HG02870 (cell line): ENCODE measurements around the gene TBL1XR1.

Experiments used
- ATAC-seq: cut with Tn5 transposase; IDR thresholded peaks from one replicate; pipeline ENCODE4 v1.9.1; 2021; ENCODE audit warnings: mild to moderate bottlenecking, moderate library complexity; ENCODE audit not compliant: unreplicated experiment

Gene TBL1XR1

GRCh38 chr3:177114253-177114652 is 83.0 kb downstream of the TBL1XR1 start:
- ATAC-seq: no peak

- no peak for ATAC-seq
Observed at GRCh38 chr3:177111541-177111949, 85.7 kb downstream of the TBL1XR1 start.

GRCh38 chr3:177110895-177111294 is 86.4 kb downstream of the TBL1XR1 start:
- no peak for ATAC-seq

GRCh38 chr3:177110386-177110785 is 86.9 kb downstream of the TBL1XR1 start:
- ATAC-seq: no peak

GRCh38 chr3:177109688-177110330 is 87.5 kb downstream of the TBL1XR1 start:
- no peak for ATAC-seq

GRCh38 chr3:177108648-177109047 is 88.6 kb downstream of the TBL1XR1 start:
- no peak for ATAC-seq

- no peak for ATAC-seq
Observed at GRCh38 chr3:177107461-177108239, 89.6 kb downstream of the TBL1XR1 start.

- no peak for ATAC-seq
Observed at GRCh38 chr3:177106594-177106993, 90.7 kb downstream of the TBL1XR1 start.

GRCh38 chr3:177106184-177106583 is 91.1 kb downstream of the TBL1XR1 start:
- peak; percentile 48 for ATAC-seq

GRCh38 chr3:177105623-177106022 is 91.7 kb downstream of the TBL1XR1 start:
- no peak for ATAC-seq

- ATAC-seq: no peak
Observed at GRCh38 chr3:177104299-177104992, 92.8 kb downstream of the TBL1XR1 start.

GRCh38 chr3:177102553-177102952 is 94.7 kb downstream of the TBL1XR1 start:
- ATAC-seq: no peak

GRCh38 chr3:177098551-177098950 is 98.7 kb downstream of the TBL1XR1 start:
- no peak for ATAC-seq

GRCh38 chr3:177096615-177097014 is 100.7 kb downstream of the TBL1XR1 start:
- no peak for ATAC-seq

- no peak for ATAC-seq
Observed at GRCh38 chr3:177093966-177094365, 103.3 kb downstream of the TBL1XR1 start.

- no peak for ATAC-seq
Observed at GRCh38 chr3:177089901-177090300, 107.4 kb downstream of the TBL1XR1 start.

GRCh38 chr3:177089110-177089509 is 108.2 kb downstream of the TBL1XR1 start:
- ATAC-seq: no peak

GRCh38 chr3:177085794-177086193 is 111.5 kb downstream of the TBL1XR1 start:
- ATAC-seq: no peak

- ATAC-seq: no peak
Observed at GRCh38 chr3:177084616-177085015, 112.7 kb downstream of the TBL1XR1 start.

- no peak for ATAC-seq
Observed at GRCh38 chr3:177080122-177080521, 117.2 kb downstream of the TBL1XR1 start.

GRCh38 chr3:177079684-177080083 is 117.6 kb downstream of the TBL1XR1 start:
- no peak for ATAC-seq
